Measurements from ENCODE around the gene FLNC.

- no peak for TF ChIP-seq CTCF (IDR thresholded peaks at IDR 0.05)
- no peak for TF ChIP-seq NFYB (CRISPR knock-in tag; conservative IDR thresholded peaks at IDR 0.05; ENCODE audit: low read depth)
- TF ChIP-seq ETV6 (CRISPR knock-in tag; IDR thresholded peaks at IDR 0.05): no peak
- TF ChIP-seq ZNF671 (CRISPR knock-in tag; IDR thresholded peaks at IDR 0.05): no peak
- TF ChIP-seq ATF3 (CRISPR knock-in tag; conservative IDR thresholded peaks at IDR 0.05): no peak
- TF ChIP-seq ZNF317 (CRISPR knock-in tag; IDR thresholded peaks at IDR 0.05; ENCODE audit: borderline replicate concordance, low read depth): no peak
- no peak for TF ChIP-seq USF2 (CRISPR knock-in tag; IDR thresholded peaks at IDR 0.05)
- TF ChIP-seq NR2C2 (CRISPR knock-in tag; IDR thresholded peaks at IDR 0.05): no peak
- TF ChIP-seq FOXJ3 (CRISPR knock-in tag; IDR thresholded peaks at IDR 0.05; ENCODE audit: borderline replicate concordance): no peak
- no peak for TF ChIP-seq TCF7 (CRISPR knock-in tag; IDR thresholded peaks at IDR 0.05; ENCODE audit: low read depth)
- no peak for TF ChIP-seq MAX (CRISPR knock-in tag; IDR thresholded peaks at IDR 0.05)
- TF ChIP-seq ZNF512 (CRISPR knock-in tag; IDR thresholded peaks at IDR 0.05; ENCODE audit: borderline replicate concordance): no peak
- no peak for TF ChIP-seq E2F4 (CRISPR knock-in tag; IDR thresholded peaks at IDR 0.05; ENCODE audit: borderline replicate concordance, low read depth)
Measured at GRCh38 chr7:128861957-128862570, 31.9 kb downstream of the FLNC start.

All from WTC11 (cell line).